Gastrocnemius medialis (tissue), 4 donors: Measurements from ENCODE around the gene FCGR3A.
"Not testable (repeated sequence)": the region's sequence is repeated elsewhere in the genome, so short reads cannot be mapped to it uniquely, and the experiment has no call there.

Experiments used
- POLR2A ChIP-seq, 2 donors: fragments of 450-650 bp; IDR thresholded peaks; one replicate each; pipeline ENCODE4 v1.6.1; 2017; ENCODE audit warnings: antibody characterized with exemption in 2 of 2, mild to moderate bottlenecking in 2 of 2, moderate library complexity in 2 of 2
- TF ChIP-seq, protein P1 (sequence below), 5 experiments: fragments of 450-650 bp in 3 of 5; fragments of 200-600 bp in 2 of 5; sonication (generic) in 2 of 5; IDR thresholded peaks in 4 of 5; conservative IDR thresholded peaks in 1 of 5; 1 replicate in 4 of 5; 2 replicates in 1 of 5; pipeline ENCODE4 v1.5.1; 2016 to 2019; ENCODE audit warnings: antibody characterized with exemption in 5 of 5, mild to moderate bottlenecking in 3 of 5, moderate library complexity in 3 of 5

DNA sequence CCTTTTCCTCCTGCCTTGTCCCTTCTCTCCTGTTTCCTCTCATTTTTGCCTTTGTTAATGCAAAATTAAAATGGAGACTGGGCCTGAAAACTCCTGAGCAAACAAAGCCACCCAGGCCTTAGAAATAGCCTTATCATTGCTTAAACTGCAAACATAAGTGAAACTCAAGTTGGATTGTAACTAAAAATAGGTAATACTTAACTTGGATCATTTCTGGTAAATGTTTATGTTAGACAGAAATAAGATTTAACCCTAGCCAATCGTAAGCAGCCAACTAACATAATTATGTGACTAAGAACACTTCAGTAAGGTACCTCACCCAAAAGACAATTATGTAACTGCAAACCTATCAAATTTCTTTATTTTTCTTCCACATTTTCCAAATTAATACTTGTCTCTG is 35.7 kb downstream of the FCGR3A start:
- TF ChIP-seq, protein P1, sequence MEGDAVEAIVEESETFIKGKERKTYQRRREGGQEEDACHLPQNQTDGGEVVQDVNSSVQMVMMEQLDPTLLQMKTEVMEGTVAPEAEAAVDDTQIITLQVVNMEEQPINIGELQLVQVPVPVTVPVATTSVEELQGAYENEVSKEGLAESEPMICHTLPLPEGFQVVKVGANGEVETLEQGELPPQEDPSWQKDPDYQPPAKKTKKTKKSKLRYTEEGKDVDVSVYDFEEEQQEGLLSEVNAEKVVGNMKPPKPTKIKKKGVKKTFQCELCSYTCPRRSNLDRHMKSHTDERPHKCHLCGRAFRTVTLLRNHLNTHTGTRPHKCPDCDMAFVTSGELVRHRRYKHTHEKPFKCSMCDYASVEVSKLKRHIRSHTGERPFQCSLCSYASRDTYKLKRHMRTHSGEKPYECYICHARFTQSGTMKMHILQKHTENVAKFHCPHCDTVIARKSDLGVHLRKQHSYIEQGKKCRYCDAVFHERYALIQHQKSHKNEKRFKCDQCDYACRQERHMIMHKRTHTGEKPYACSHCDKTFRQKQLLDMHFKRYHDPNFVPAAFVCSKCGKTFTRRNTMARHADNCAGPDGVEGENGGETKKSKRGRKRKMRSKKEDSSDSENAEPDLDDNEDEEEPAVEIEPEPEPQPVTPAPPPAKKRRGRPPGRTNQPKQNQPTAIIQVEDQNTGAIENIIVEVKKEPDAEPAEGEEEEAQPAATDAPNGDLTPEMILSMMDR (IDR thresholded peaks at IDR 0.05 in 4 of 5, conservative IDR thresholded peaks at IDR 0.05 in 1 of 5) = not testable (repeated sequence)
- TF ChIP-seq POLR2A (IDR thresholded peaks at IDR 0.05) = not testable (repeated sequence)
